SJSA1 (cell line): Measurements from ENCODE around the gene DCAF10. TPM values are rescaled to one million over a fixed set of nuclear protein-coding genes. Genes with fewer than 3 reads are reported as not detected.
"Not testable (repeated sequence)": the region's sequence is repeated elsewhere in the genome, so short reads cannot be mapped to it uniquely, and the experiment has no call there.

ENCODE experiments used
- DNase-seq, 2 experiments: peaks; one replicate each; pipeline ENCODE4 v3.0.0-alpha.2; 2015 to 2020; ENCODE audit warnings: low spot score in 2 of 2, low read depth in 1 of 2
- H3K27ac ChIP-seq: fragments of 250-450 bp; sonication (Bioruptor Pico); 2 replicates; pipeline ENCODE4 v1.5.1; 2020; ENCODE audit warnings: mild to moderate bottlenecking, moderate library complexity
- H3K27me3 ChIP-seq: fragments of 250-450 bp; sonication (Bioruptor Pico); replicated peaks from 2 replicates; pipeline ENCODE4 v1.5.1; 2020; ENCODE audit warnings: mild to moderate bottlenecking, moderate library complexity
- H3K36me3 ChIP-seq: fragments of 250-450 bp; sonication (Bioruptor Pico); 2 replicates; pipeline ENCODE4 v1.5.1; 2020; ENCODE audit warnings: mild to moderate bottlenecking
- H3K4me1 ChIP-seq: fragments of 250-450 bp; sonication (Bioruptor Pico); replicated peaks from 2 replicates; pipeline ENCODE4 v1.6.1; 2021; ENCODE audit warnings: mild to moderate bottlenecking
- H3K4me3 ChIP-seq: fragments of 250-450 bp; sonication (Bioruptor Pico); 2 replicates; pipeline ENCODE4 v1.5.1; 2020; ENCODE audit warnings: mild to moderate bottlenecking
- H3K9me3 ChIP-seq: fragments of 250-450 bp; sonication (Bioruptor Pico); replicated peaks from 2 replicates; pipeline ENCODE4 v1.5.1; 2020; ENCODE audit warnings: mild to moderate bottlenecking
- total RNA-seq: library from RNA; depleted of rRNA; stranded (reverse); fragments of >200 nt; shearing (Covaris generic); gene quantifications from 2 replicates; pipeline ENCODE4 v1.2.3, GENCODE V29; 2014

DCAF10 gene
- total RNA-seq, 1 experiment from 2014 or later = 8.9 TPM

DNA sequence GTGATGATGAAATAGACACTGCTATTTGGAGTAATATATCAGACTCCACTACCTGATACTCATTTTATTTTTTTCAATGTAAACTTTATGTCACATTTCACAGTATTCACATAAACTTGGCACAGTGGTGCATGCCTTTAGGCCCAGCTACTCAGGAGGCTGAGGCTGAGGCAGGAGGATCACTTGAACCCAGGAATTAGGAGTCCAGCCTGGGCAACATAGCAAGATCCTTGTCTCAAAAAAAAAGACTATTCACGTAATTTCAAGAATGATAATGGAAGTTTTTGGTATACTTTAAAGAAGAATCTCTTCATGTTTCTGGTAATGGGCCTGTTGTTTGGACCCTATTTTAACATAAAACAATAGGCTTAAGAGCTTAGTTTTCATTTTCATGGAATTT lies 56.0 kb downstream of the DCAF10 start:
- DNase-seq = no peak
- H3K27me3 ChIP-seq = no peaks in the 10 kb centered on the region
- H3K27ac ChIP-seq = no peak overlapping the region
- no peak overlapping the region for H3K4me3 ChIP-seq
- H3K9me3 ChIP-seq = no peaks in the 10 kb centered on the region
- H3K36me3 ChIP-seq = peaks cover 4% of the 10 kb centered on the region; the same call in 1 of the 2 replicates
- H3K4me1 ChIP-seq = no peaks in the 10 kb centered on the region

DNA sequence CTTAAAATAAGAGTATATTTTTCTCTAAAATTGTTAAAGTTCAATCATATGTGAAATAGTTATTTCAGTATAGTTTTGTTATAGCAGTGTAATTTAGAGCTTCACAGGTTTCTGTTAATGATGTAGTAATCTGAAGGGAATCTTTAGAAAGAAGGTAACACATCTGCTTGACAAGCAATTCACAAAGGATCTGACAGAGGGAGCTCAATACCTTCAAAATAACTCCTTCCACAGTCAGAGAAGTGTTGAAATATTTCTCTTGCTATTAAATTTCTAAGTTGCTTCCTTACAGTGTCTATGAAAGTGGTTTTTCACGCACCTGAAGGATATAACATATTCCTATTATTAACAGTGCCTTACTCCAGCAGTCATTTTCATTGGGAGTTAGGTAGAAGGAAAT lies 58.4 kb downstream of the DCAF10 start:
- Histone ChIP-seq H3K27me3 (no peaks in the 10 kb centered on the region), H3K9me3 (no peaks in the 10 kb centered on the region), H3K4me3 (no peak overlapping the region), H3K36me3 (peaks cover 5% of the 10 kb centered on the region; the same call in 1 of the 2 replicates), H3K27ac (no peak overlapping the region), H3K4me1 (no peaks in the 10 kb centered on the region)
- DNase-seq = no peak

DNA sequence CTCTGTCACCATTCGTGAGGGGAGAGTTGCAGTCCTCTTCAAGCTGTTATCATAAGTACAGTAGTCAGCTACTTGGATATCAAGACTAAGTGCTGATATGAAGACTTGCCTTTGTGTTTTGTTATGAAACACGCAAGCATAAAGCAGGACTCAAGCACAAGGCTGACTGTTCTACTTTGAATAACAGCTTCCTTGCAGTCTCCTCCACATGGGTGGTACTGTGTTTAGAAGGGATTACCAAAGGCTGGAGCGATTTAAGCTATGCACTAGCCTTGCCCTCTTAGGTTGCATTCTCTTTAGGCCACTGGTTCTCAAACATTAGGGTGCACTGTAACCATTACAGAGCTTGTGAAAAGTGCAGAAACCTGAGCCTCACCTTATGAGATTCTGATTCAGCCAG lies 61.9 kb downstream of the DCAF10 start:
- H3K27me3 ChIP-seq = no peaks in the 10 kb centered on the region
- no peaks in the 10 kb centered on the region for H3K9me3 ChIP-seq
- no peak overlapping the region for H3K4me3 ChIP-seq
- no peaks in the 10 kb centered on the region for H3K4me1 ChIP-seq
- H3K36me3 ChIP-seq = peaks cover 5% of the 10 kb centered on the region; the same call in 1 of the 2 replicates
- no peak overlapping the region for H3K27ac ChIP-seq
- DNase-seq = no peak

DNA sequence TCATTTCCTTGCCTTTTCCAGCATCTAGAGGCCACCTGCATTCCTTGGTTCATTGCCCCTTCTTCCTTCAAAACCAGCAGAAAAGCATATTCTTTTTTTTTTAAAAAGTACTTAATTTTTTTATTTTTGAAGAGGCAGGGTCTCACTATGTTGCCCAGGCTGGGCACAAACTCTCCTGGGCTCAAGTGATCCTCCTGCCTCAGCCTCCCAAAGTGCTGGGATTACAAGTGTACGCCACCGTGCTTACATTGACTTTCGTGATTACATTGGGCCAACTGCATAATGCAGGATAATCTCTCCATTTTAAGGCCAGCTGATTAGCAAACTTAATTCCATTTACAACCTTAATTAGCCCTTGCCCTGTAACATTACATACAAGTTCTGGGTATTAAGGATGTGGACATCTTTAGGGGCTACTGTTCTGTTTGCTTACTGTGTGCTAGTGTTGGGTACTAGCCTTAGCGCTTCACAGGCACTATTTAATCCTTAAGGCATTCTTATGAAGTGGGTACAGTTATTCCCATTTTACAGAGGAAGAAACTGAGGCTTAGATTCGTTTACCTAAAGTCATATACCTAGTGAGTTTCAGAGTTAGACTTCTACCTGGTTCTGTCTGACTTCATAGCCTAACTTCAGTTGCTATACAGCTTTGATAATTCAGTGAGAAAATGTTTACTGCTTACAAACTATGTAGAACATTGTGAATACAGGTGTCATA lies 69.6 kb downstream of the DCAF10 start:
- Histone ChIP-seq H3K27me3 (no peaks in the 10 kb centered on the region), H3K27ac (no peak overlapping the region), H3K4me3 (no peak overlapping the region), H3K9me3 (no peaks in the 10 kb centered on the region), H3K36me3 (no peaks in the 10 kb centered on the region), H3K4me1 (no peaks in the 10 kb centered on the region)
- no peak for DNase-seq

DNA sequence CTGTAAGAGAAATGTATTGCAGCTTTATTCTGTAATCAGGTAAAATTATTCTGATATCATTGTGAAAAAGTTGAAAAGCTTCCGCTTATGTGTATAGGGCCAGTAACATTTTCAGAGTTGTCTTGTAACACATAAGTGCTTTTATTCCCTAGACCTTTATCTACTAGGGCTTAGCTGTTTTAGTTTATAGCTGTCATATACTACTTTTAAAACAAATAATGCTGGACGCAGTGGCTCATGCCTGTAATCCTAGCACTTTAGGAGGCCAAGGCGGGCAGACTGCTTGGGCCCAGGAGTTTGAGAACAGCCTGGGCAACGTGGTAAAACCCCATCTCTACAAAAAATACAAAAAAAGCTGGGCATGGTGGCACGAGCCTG lies 70.2 kb downstream of the DCAF10 start:
- Histone ChIP-seq H3K27me3 (no peaks in the 10 kb centered on the region), H3K36me3 (no peaks in the 10 kb centered on the region), H3K9me3 (no peaks in the 10 kb centered on the region), H3K4me3 (no peak overlapping the region), H3K4me1 (no peaks in the 10 kb centered on the region), H3K27ac (no peak overlapping the region)
- no peak for DNase-seq

DNA sequence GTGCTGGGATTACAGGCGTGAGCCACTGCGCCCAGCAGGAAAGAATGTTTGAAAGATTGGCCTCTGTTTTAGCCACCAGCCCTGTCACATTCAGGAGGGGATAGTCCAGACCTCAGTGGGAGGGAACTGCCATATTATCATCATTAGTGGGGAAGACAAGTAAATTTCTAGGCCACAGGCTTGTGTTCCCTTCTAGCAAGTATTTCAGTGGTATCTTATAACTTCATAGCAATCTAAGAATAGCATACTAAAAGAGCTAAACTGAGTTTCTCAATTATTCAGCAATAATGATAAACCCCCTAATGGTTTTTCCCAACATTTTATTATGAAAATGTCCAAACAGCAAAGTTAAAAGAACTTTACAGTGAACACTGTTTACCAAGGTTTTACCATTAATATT lies 73.4 kb downstream of the DCAF10 start:
- no peaks in the 10 kb centered on the region for H3K36me3 ChIP-seq
- no peak overlapping the region for H3K4me3 ChIP-seq
- DNase-seq = no peak
- no peaks in the 10 kb centered on the region for H3K9me3 ChIP-seq
- no peaks in the 10 kb centered on the region for H3K27me3 ChIP-seq
- H3K4me1 ChIP-seq = no peaks in the 10 kb centered on the region
- H3K27ac ChIP-seq = no peak overlapping the region

DNA sequence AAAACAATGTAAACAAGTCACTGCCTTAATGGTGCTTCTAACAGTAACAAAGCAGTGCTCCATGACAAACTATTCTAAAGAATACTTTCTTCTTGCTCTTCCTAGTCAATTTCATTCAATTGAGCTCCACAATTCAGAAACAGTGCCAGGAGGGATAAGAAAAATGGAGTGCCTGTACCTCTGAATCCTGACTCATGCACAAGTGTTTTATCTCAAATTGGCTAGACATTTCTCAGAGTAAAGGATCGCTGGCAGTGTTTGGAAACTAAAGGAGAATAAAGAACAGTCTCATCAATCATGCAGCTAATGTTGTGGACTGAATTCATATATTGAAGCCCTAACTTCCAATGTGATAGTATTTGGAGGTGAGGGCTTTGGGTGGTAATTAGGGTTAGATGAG lies 75.8 kb downstream of the DCAF10 start:
- Histone ChIP-seq H3K4me1 (no peaks in the 10 kb centered on the region), H3K4me3 (no peak overlapping the region), H3K27ac (no peak overlapping the region), H3K27me3 (no peaks in the 10 kb centered on the region), H3K9me3 (no peaks in the 10 kb centered on the region), H3K36me3 (no peaks in the 10 kb centered on the region)
- no peak for DNase-seq

DNA sequence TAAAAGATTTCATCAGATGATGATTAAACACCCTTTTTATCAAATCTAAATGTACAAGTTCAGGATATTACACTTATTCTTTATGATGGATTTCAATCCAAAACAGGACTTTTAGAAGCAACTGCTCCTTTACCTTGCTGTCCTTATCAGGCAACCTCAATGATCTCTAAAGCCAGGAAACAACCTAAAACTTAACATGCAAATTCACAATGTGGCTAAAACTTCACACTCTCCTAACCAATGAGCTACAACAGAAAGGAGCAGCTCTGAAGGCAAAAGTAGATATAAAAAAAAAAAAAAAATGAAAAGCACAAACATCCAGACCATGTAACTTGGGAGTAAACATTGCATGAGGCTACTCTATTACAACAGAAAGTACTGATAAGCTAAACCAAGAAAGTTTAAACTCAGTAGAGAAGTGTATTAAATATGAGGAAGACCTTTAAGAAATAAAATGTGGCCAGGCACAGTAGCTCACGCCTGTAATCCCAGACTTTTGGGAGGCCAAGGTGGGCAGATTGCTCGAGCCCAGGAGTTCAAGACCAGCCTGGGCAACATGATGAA lies 80.4 kb downstream of the DCAF10 start:
- Histone ChIP-seq H3K27me3 (no peaks in the 10 kb centered on the region), H3K4me3 (no peak overlapping the region), H3K27ac (no peak overlapping the region), H3K36me3 (no peaks in the 10 kb centered on the region), H3K9me3 (no peaks in the 10 kb centered on the region), H3K4me1 (no peaks in the 10 kb centered on the region)
- DNase-seq = no peak

DNA sequence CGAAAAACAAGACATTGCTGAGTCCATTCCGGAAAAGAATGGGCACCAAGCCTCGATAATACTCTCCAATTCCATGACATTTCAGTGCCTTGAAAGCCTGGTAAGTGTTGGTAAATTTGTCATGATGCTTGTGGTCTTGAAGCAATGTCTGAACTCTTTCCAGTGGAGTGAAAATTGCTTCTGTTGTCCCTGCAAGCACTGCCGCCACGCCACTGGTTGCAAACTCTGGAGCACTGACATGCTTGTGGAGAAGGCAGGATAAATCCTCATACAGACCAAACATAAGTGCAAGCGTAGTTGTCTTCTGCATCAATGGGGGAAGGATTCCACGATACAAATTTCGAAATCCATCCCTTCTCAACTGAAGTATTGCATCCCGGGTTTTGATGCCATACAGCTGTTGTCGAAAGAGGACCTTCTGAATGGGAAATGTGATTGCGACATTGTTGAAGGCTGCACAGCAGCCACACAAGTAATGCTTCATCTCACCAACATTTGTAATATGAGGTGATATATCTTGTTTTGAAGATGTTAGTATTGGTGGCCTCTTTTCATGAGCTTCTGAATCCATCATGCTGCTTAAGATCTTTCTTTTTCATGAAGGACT lies 87.5 kb downstream of the DCAF10 start:
- not testable (repeated sequence) for H3K36me3 ChIP-seq, H3K4me1 ChIP-seq, H3K4me3 ChIP-seq, H3K9me3 ChIP-seq, DNase-seq, H3K27me3 ChIP-seq, H3K27ac ChIP-seq

DNA sequence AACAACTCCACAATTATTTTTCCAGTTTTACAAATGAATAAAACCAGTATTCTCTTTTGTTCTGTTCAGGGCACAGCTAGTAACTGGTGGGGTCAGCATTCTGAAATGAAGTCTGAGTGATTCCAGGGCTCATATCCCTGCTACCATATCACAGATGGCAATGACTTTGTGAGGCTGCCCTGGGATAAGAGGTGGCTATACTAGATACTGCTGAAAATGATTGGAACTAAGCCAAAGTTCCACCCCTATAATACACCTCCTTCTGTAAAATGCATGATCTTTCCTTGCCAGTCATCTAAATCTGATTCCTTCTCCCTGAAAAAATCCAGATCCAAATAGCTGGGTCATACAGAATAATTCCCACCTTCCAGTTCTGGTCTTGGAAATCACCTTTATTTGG lies 88.9 kb downstream of the DCAF10 start:
- no peaks in the 10 kb centered on the region for H3K27me3 ChIP-seq
- H3K4me1 ChIP-seq = no peaks in the 10 kb centered on the region
- H3K36me3 ChIP-seq = no peaks in the 10 kb centered on the region
- DNase-seq = no peak
- H3K27ac ChIP-seq = no peak overlapping the region
- no peak overlapping the region for H3K4me3 ChIP-seq
- H3K9me3 ChIP-seq = no peaks in the 10 kb centered on the region

DNA sequence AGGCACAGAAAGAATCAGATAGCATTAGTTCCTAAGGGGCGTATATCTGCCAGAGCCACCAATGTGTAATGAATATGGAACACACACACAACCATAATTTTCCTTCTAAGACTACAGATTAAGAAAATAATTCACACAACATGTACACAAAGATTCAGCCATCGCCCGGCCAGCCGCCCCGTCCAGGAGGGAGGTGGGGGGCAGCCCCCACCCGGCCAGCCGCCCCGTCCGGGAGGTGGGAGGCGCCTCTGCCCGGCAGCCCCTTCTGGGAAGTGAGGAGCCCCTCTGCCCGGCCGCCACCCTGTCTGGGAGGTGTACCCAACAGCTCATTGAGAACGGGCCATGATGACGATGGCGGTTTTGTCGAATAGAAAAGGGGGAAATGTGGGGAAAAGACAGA lies 90.4 kb downstream of the DCAF10 start:
- DNase-seq, H3K4me1 ChIP-seq, H3K36me3 ChIP-seq, H3K9me3 ChIP-seq, H3K27me3 ChIP-seq, H3K4me3 ChIP-seq, H3K27ac ChIP-seq: not testable (repeated sequence)

DNA sequence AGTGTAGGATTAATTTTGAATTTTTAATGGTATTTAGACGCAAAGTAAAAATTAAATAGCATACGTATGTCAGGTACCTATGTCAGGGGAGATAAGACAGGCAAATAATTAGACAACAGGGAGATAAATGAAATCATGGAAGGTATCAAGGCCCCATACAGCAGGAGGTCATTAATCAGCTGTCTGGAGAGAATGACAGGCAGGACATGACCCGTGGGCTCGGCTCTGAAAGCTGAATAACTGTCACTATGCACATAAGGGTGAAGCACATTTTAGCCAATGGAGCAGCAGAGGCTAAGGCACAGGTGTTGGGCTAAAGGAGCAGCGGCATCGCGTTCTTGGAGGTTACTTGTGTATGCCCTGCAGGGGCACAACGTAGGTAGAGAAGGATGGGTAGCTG lies 91.5 kb downstream of the DCAF10 start:
- H3K9me3 ChIP-seq = no peaks in the 10 kb centered on the region
- no peaks in the 10 kb centered on the region for H3K4me1 ChIP-seq
- no peaks in the 10 kb centered on the region for H3K27me3 ChIP-seq
- peaks cover 6% of the 10 kb centered on the region; the same call in 1 of the 2 replicates for H3K36me3 ChIP-seq
- no peak overlapping the region for H3K4me3 ChIP-seq
- DNase-seq = no peak
- no peak overlapping the region for H3K27ac ChIP-seq

DNA sequence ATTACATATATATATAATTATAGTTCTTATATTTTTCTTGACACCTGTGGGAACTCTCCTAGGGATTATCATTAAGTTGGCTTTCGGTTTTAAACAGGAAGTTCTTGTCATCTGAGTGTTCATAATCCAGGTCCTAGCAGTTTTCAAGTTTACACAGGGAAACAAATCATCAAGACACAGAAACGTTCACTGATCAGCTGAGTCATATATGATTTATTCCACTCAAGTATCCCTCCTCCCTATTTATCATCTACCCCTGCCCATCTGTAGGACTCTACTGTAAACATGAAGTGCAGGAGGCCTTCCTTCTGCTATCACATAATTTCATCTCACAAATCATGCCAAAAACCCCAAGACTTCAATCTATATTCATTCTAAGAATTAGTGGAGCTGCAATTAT lies 97.1 kb downstream of the DCAF10 start:
- no peak for DNase-seq
- Histone ChIP-seq H3K27ac (no peak overlapping the region), H3K27me3 (no peaks in the 10 kb centered on the region), H3K4me3 (no peak overlapping the region), H3K9me3 (no peaks in the 10 kb centered on the region), H3K36me3 (peaks cover 9% of the 10 kb centered on the region), H3K4me1 (peaks cover 2% of the 10 kb centered on the region; the same call in 1 of the 2 replicates)

DNA sequence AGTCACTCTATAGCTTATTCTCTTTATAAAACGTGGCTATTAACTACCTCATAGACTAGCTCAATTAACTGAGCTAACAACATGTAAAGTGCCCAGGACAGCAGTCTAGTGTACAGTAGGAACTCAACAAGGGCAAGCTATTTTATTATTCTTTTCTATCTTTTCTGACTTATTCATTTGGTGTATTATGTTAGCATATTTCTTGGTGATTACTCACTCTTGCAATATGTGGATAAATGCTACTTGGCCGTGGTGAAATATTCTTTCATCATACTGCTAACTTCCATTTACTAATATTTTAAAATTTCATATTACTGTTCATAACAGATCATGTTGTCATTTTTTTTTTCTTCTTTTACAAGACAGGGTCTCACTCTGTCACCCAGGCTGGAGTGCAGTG lies 98.4 kb downstream of the DCAF10 start:
- H3K4me3 ChIP-seq = no peak overlapping the region
- no peaks in the 10 kb centered on the region for H3K27me3 ChIP-seq
- no peak for DNase-seq
- H3K27ac ChIP-seq = no peak overlapping the region
- H3K4me1 ChIP-seq = peaks cover 7% of the 10 kb centered on the region; the same call in 1 of the 2 replicates
- peaks cover 11% of the 10 kb centered on the region for H3K36me3 ChIP-seq
- no peaks in the 10 kb centered on the region for H3K9me3 ChIP-seq
